Muscle of back (tissue), 11 donors: Measurements from ENCODE around the gene NBPF1. TPM values are rescaled to one million over a fixed set of nuclear protein-coding genes. Genes with fewer than 3 reads are reported as not detected.
"Not testable (repeated sequence)": the region's sequence is repeated elsewhere in the genome, so short reads cannot be mapped to it uniquely, and the experiment has no call there.

Experiments used
- DNase-seq, 3 donors: peaks; one replicate each; pipeline versions ENCODE4 v3.0.0 to v3.0.0-alpha.2; 2013
- polyA plus RNA-seq, 10 donors: library from polyadenylated mRNA; unstranded; fragments of 120-200 nt; gene quantifications; one replicate each; pipeline ENCODE4 v1.2.1, GENCODE V29; 2013; ENCODE audit not compliant: insufficient read length in 10 of 10

Gene NBPF1
- polyA plus RNA-seq, 10 donors = 93.1 to 163 (median 119) TPM

GRCh38 chr1:16608838-16609560 lies 4.4 kb downstream of the NBPF1 start:
- no peak for DNase-seq

- DNase-seq = not testable (repeated sequence)
These were observed 5.2 kb downstream of the NBPF1 start for GRCh38 chr1:16607853-16608815.

GRCh38 chr1:16607433-16607851 lies 5.9 kb downstream of the NBPF1 start:
- DNase-seq = no peak

DNA sequence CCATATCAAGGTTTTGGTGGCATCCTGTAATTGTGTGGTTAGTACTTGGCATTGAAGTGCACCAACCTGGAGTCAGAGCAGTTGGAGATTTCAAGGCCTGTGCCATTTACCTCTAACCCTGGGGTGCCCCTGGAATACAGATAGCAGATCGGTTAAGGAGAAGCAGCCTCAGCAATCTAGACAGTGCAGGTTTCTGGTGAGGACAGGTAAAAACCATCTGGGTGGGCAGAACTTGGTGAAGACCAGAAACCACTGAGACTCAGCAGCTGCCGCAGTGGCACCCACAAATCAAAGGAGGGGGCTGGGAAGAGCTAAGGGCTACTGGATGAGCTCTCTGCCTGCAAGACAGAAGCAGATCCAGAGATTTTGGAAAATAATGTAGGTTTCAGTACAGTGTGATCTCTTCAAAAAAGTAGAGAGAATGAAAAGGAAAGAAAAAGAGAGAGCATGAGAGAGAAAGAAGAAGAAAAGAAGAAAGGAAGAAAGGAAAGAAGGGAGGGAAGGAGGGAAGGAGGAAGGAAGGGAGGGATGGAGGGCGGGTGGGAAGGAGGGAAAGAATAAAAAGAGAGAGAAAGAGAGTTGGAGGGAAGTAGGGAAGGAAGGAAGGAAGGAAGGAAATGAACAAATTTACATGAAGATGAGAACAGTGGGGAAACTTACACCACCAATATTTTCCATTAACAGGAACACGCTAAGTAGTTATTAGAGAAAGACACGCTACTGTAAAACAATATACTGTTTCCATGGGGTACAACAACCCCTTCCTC lies 6.5 kb downstream of the NBPF1 start:
- DNase-seq = not testable (repeated sequence)

- DNase-seq = no peak
These were observed 7.5 kb downstream of the NBPF1 start for GRCh38 chr1:16605532-16606505.

DNA sequence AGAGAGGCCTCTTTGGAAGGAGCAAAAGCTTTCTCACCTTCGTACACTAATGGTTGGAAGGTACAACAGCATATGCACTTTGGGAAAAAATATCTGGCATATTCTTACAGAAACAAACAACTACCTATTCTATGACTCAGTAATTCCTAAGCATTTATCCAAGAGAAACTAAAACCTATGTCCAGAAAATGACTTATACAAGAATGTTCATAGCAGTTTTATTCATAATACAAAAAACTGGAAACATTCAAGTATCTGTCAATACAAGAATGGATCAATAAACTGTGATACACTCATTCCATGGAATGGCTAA lies 8.2 kb downstream of the NBPF1 start:
- no peak for DNase-seq

DNA sequence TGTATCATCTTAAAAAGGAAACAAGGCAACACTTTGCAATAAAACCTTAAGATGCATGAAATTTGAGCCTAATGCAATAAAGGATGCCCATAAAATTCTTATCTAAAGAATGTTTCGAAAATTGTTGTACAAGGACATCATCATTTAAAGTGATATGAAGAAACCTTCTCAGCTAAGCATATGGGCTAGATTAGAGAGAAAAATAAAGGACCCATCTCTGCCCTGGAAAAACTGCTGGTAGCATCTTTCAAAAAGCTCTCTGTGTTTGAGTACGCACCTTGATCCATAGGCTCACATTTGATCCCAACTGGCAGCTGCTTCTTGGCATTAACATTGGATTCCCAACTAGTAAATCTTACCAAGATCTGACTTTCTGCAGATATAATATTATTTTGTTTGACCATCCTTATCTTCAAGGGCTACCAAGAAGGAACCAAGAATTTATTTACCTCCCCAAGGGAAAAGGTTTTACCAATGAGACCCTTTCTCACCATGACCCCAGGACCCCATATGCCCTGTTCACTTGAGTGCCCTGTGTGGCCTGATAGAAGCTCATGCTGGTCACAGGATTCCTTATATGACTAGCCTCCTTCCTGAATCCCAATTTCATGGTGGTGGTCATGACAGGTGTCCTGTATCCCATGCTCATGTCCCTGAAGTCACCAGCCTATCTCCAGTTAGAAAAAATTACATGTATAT lies 8.7 kb downstream of the NBPF1 start:
- not testable (repeated sequence) for DNase-seq

DNA sequence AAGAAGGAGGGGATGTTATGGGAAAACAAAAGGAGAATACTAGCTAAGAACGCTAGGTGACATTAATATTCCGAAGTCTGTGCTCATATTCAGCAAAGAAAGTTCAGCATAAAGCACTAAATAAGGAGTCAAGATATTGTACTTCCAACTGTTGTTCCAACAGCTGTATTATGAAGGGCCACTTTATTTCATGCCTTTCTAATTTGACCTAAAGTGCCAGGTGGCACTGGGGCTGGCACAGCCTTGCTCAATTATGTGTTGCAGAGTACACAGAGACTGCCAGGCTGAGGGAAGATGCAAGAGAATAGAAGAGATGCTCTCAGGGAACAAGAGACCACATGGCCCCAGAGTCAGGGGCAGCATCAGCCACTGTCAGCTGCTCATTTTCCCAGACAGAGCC lies 9.7 kb downstream of the NBPF1 start:
- not testable (repeated sequence) for DNase-seq

DNA sequence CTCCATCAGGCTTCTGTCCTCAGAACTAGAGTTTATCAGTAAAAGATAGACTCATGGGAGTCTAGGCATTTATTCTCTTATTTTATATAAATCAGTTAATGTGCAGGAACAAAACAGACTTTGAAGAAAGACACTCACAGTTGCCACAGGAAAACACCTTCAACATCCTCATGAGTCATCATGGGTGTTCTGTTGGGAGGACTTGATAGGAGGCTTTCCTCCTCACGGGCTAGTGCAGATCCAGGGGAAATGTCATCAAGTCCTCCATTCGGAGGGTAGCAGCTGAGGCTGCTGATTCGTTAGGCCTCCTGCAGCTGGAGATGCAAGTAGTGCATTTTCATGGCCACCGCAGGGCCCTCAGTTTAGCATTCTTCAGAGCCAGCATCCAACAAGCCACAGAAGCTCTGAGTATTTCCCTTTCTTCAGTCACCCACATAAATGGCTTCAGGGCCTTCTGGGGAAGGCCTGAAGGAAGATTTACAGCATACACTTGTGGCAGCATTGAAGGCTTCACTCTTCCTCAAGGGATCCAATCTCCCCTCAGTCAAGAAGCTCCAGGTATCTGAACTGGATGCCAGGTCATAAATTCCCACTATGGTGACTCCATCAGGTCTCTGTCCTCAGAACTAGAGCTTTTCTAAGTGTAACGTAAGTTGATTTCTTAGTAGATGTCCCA lies 10.9 kb downstream of the NBPF1 start:
- DNase-seq = not testable (repeated sequence)

GRCh38 chr1:16600855-16601786 lies 12.2 kb downstream of the NBPF1 start:
- DNase-seq = not testable (repeated sequence)

- not testable (repeated sequence) for DNase-seq
These were observed 14.0 kb downstream of the NBPF1 start for GRCh38 chr1:16599326-16599725.

DNA sequence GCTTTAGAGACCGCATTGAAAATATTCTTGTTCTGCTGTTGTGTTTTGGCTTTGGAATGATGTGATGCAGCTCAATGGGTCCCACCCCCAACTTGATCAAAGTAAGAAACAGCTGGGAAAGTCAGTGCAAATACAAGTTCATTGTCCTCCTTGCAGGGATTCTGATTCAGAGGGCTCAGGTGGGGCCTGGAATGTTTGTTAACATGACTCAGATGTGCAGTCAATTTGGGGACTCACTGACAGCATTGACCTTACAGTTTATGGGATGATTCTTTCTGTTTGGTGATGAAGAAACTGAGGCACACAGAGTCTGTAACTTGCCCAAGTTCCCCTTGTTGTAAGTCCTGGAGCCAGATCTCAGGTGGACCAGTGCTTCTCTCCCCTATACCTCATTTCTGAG lies 18.1 kb downstream of the NBPF1 start:
- not testable (repeated sequence) for DNase-seq

GRCh38 chr1:16591845-16592244 lies 21.5 kb downstream of the NBPF1 start:
- not testable (repeated sequence) for DNase-seq

- DNase-seq = peak in 2 of 3 donors; percentile 47 to 48
These were observed 25.3 kb downstream of the NBPF1 start for GRCh38 chr1:16588081-16588480.

DNA sequence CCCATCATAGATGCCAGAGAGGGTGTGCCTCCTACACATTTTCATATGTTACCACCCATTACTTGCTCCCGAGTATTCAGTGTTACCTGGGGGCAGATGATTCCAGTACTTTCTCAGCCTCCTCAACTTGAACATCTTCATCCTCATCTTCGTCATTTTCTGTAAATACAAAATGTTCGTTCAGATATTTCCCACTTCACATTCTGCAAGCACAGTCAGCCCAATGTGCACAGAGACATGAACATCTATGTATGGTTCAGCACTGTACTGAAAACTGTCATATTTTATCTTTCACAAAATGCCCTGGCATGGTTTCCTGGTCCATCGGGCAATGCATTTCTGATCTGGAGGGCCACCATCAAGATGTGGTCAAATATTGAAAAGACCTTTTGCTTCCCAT lies 25.7 kb downstream of the NBPF1 start:
- DNase-seq = peak in 1 of 3 donors; percentile 21

GRCh38 chr1:16565324-16565723 lies 48.0 kb downstream of the NBPF1 start:
- not testable (repeated sequence) for DNase-seq

- not testable (repeated sequence) for DNase-seq
These were observed 52.3 kb downstream of the NBPF1 start for GRCh38 chr1:16561035-16561434.

GRCh38 chr1:16560498-16560897 lies 52.9 kb downstream of the NBPF1 start:
- not testable (repeated sequence) for DNase-seq
